Heart right ventricle (tissue), 16 donors: ENCODE data around the gene SDCCAG8. TPM values are rescaled to one million over a fixed set of nuclear protein-coding genes. Genes with fewer than 3 reads are reported as not detected.

Source experiments
- ATAC-seq, 8 donors: fragments of 200-7000 bp; cut with Tn5 transposase; one replicate each; pipeline ENCODE4 v1.9.1; 2020; ENCODE audit warnings: mild to moderate bottlenecking in 8 of 8, moderate library complexity in 8 of 8, moderate number of reproducible peaks in 1 of 8
- DNase-seq, 2 donors: peaks; one replicate each; pipeline ENCODE4 v3.0.0-alpha.2; 2020
- H3K27ac ChIP-seq, 10 donors: fragments of 200-600 bp; sonication (generic) in 2 of 10; one replicate each; pipeline versions ENCODE4 v1.5.0 to v1.8.0; 2020 to 2022; ENCODE audit warnings: mild to moderate bottlenecking in 3 of 10
- H3K27me3 ChIP-seq, 7 donors: fragments of 200-600 bp; one replicate each; pipeline ENCODE4 v1.8.0; 2021 to 2022; ENCODE audit warnings: mild to moderate bottlenecking in 2 of 7
- H3K36me3 ChIP-seq, 9 donors: fragments of 200-600 bp; sonication (generic) in 1 of 9; one replicate each; pipeline versions ENCODE4 v1.5.0 to v1.8.0; 2020 to 2022; ENCODE audit warnings: mild to moderate bottlenecking in 2 of 9
- H3K4me1 ChIP-seq, 9 donors: fragments of 200-600 bp; sonication (generic) in 1 of 9; one replicate each; pipeline versions ENCODE4 v1.5.0 to v1.8.0; 2020 to 2022; ENCODE audit warnings: mild to moderate bottlenecking in 4 of 9
- H3K4me3 ChIP-seq, 10 donors: fragments of 200-600 bp; sonication (generic) in 2 of 10; one replicate each; pipeline versions ENCODE4 v1.5.0 to v1.8.0; 2020 to 2022; ENCODE audit warnings: mild to moderate bottlenecking in 7 of 10, moderate library complexity in 2 of 10
- H3K9me3 ChIP-seq, 11 donors: fragments of 200-600 bp in 10 of 11; sonication (generic) in 2 of 11; one replicate each; pipeline versions ENCODE4 v1.5.0 to v1.8.0; 2013 to 2022; ENCODE audit warnings: mild to moderate bottlenecking in 2 of 11, control low read depth in 1 of 11, moderate library complexity in 1 of 11
- WGBS, 2 donors: extraction: QIAGEN DNeasy Blood & Tissue Kit; methylation state at CpG; one replicate each; pipeline ENCODE4 v1.1.7; 2013; ENCODE audit warnings: inconsistent platforms in 1 of 2; 5-methylcytosine and 5-hydroxymethylcytosine counted together
- intact Hi-C, 10 donors: fragments of 100-400 bp; cut with DNase I; formaldehyde crosslinking; loops; one replicate each; pipeline versions ENCODE4 v1.11.1 to v1.14.2; 2022
- polyA plus RNA-seq, 2 donors: library from polyadenylated mRNA; stranded (reverse); fragments of 200-250 nt; gene quantifications; one replicate each; pipeline ENCODE4 v1.2.3, GENCODE V29; 2013
- total RNA-seq, 10 donors: library from RNA; stranded (reverse); fragmentation: NEBNext Ultra II Directional in 3 of 10; extraction: Animal tissue kit (Norgen Biotek cat#: 25700) in 3 of 10; gene quantifications; one replicate each; pipeline versions ENCODE4 v1.2.1 to v1.2.4, GENCODE V29; 2021 to 2023
- TF ChIP-seq, protein P1 (sequence below), 9 donors: fragments of 200-600 bp; sonication (generic) in 2 of 9; IDR thresholded peaks; one replicate each; pipeline versions ENCODE4 v1.5.0 to v1.8.0; 2021 to 2022; ENCODE audit warnings: antibody characterized with exemption in 9 of 9, mild to moderate bottlenecking in 5 of 9, moderate library complexity in 1 of 9
- donor health status: Arrhythmogenic right ventricular cardiomyopathy.
- donor health status: ischemic (EF 13 %, LVEDD 7.1; RV severe dilation, severe dysfunction).
- donor health status: healthy with polysubstance abuse.
- donor health status: DM: no; HTN: yes; CAD: no.
- donor health status: DM: no; HTN: no; CAD: no.
- donor health status: ischemic (EF 25% LVEDD 6.9; RV normal size, moderate dysfunction).
- donor health status: ischemic (EF 25% LVEDD 5.7; RV mildly dilated, moderate dysfunction).
- donor health status: healthy.
- donor health status: DM: yes; HTN: yes; CAD: no.
- donor health status: Ischemic cardiomyopathy.
- donor health status: ischemic (EF 35%, LVEDD 5.7; RV mildly dilated, moderate dysfunction).
- donor health status: nonischemic (EF 11% LVEDD 7.7; RV severe dilation, severe dysfunction).
- donor health status: DM: yes; HTN: yes; CAD: no.
- donor health status: PGD.
- donor health status: ischemic (EF 29% LVEDD 5.4; RV normal size, mild dysfunction).
- donor health status: nonischemic (EF 23%, LVEDD 6.1; RV moderate dilation, normal function).

SDCCAG8 gene
- total and polyA plus RNA-seq, 12 donors = 7.7 to 37.1 (median 26.3) TPM

DNA sequence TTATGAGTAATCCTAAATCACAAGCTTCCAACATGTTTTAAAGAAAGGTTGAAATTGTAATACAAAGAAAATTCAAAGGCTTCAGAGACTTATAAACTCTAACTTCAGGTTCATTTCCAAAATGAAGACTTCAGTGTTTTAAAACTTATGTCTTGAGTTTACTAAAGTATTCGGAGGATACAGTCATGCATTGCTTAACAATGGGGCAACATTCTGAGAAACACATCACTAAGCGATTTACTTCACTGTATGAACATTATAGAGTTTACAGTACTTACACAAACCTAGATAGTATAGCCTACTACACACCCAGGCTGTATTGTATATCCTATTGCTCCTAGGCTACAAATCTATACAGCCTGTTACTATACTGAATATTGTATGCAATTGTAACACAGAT lies 39.1 kb upstream of the SDCCAG8 start:
- Histone ChIP-seq H3K27me3 (no peaks in the 10 kb centered on the region), H3K36me3 (peaks cover 0 to 54% (median 16%) of the 10 kb centered on the region in 9 donors), H3K9me3 (peaks cover 0 to 6% (median 0%) of the 10 kb centered on the region in 11 donors), H3K27ac (no peak overlapping the region), H3K4me3 (no peak overlapping the region), H3K4me1 (peaks cover 0 to 42% (median 12%) of the 10 kb centered on the region in 9 donors)
- intact Hi-C loops = loop anchor here in 1 of 10 donors (5.0 kb wide), 1 partner anchor 36 kb away; no protein-coding TSS in a partner anchor
- DNase-seq (no peak), ATAC-seq (no peak)
- 98% methylated on average over 2 of the region's 2 CpGs for WGBS, 2 donors
- TF ChIP-seq, protein P1, sequence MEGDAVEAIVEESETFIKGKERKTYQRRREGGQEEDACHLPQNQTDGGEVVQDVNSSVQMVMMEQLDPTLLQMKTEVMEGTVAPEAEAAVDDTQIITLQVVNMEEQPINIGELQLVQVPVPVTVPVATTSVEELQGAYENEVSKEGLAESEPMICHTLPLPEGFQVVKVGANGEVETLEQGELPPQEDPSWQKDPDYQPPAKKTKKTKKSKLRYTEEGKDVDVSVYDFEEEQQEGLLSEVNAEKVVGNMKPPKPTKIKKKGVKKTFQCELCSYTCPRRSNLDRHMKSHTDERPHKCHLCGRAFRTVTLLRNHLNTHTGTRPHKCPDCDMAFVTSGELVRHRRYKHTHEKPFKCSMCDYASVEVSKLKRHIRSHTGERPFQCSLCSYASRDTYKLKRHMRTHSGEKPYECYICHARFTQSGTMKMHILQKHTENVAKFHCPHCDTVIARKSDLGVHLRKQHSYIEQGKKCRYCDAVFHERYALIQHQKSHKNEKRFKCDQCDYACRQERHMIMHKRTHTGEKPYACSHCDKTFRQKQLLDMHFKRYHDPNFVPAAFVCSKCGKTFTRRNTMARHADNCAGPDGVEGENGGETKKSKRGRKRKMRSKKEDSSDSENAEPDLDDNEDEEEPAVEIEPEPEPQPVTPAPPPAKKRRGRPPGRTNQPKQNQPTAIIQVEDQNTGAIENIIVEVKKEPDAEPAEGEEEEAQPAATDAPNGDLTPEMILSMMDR (IDR thresholded peaks at IDR 0.05) = no peak

DNA sequence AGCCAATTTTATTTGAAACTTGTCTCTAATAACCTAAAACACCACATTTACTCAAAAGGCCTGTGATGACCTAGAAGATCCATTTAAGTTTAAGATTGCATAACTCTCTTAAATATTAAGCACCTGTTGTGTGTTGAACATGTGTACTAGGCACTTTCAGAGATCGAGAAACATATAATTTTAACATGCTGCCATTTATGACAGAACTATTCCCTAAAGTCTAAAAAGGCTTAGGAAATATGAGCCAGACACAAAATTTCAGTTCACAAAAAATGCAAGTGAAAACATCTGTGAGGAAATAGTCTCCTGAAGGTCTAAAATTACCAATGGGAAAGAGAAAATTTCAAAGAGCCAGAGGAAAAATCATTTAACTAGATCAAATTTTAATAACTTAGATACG lies 38.5 kb upstream of the SDCCAG8 start:
- ATAC-seq (no peak), DNase-seq (no peak)
- Histone ChIP-seq H3K4me1 (peaks cover 0 to 36% (median 12%) of the 10 kb centered on the region in 9 donors), H3K36me3 (peaks cover 0 to 60% (median 20%) of the 10 kb centered on the region in 9 donors), H3K4me3 (no peak overlapping the region), H3K9me3 (peaks cover 0 to 6% (median 0%) of the 10 kb centered on the region in 11 donors), H3K27ac (no peak overlapping the region), H3K27me3 (no peaks in the 10 kb centered on the region)
- TF ChIP-seq, protein P1 (IDR thresholded peaks at IDR 0.05) = no peak
- intact Hi-C loops = loop anchor here in 1 of 10 donors (5.0 kb wide), 1 partner anchor 35 kb away; no protein-coding TSS in a partner anchor
- WGBS, 2 donors = 81 to 82% methylated on average over 2 of the region's 2 CpGs

DNA sequence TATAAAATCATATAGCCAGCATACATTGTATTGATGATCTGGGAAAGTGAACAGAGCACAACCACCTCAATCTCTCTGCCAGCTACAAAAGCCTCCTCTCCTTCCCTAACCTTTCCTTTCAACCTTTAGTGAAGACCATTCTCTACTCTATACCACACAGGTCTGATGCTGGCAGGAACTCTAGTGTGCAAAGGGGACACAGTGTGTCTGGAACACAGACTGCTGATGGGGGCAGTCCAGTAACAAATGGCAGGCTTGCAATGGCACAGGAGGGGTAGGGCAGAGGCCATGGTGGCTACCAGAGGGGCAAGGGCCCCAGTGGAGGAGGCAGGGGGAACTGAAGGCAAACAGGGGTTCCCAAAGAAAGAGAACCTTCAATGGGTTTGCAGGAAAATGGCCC lies 37.8 kb upstream of the SDCCAG8 start:
- peaks cover 0 to 29% (median 7%) of the 10 kb centered on the region in 9 donors for H3K4me1 ChIP-seq

DNA sequence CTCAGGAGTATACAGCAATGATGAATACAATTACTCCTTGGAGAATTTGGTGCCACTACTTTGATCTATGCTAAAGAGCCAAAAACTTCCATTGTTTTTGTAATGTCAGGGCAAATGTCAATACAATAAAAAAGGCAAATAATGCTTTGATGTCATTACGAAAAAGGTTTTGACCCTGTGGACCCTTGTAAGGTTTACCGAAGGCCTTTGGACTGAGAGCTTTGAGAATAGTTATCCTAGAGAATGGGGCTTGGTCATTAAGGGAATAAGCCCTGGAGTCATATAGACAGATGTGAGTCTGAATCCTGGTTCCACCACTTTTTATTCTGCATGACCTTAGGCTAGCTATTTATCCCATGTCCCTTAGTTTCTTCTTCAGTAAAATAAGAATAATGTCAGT lies 28.2 kb upstream of the SDCCAG8 start:
- H3K9me3 ChIP-seq = peaks cover 0 to 39% (median 28%) of the 10 kb centered on the region in 11 donors
- WGBS, 2 donors = 88 to 91% methylated on average over 2 of the region's 2 CpGs
- TF ChIP-seq, protein P1 (IDR thresholded peaks at IDR 0.05) = no peak
- H3K4me1 ChIP-seq = peaks cover 0 to 35% (median 8%) of the 10 kb centered on the region in 9 donors
- no peak for ATAC-seq
- peaks cover 0 to 41% (median 12%) of the 10 kb centered on the region in 9 donors for H3K36me3 ChIP-seq
- no peaks in the 10 kb centered on the region for H3K27me3 ChIP-seq
- no peak overlapping the region for H3K27ac ChIP-seq
- H3K4me3 ChIP-seq = no peak overlapping the region
- intact Hi-C loops = no loop called here
- DNase-seq = no peak

More for the DNA sequence above, 37.8 kb upstream of the SDCCAG8 start:
- intact Hi-C loops = loop anchor here in 1 of 10 donors (5.0 kb wide), 1 partner anchor 34 kb away; no protein-coding TSS in a partner anchor
- no peak overlapping the region for H3K4me3 ChIP-seq
- H3K36me3 ChIP-seq = peaks cover 0 to 67% (median 21%) of the 10 kb centered on the region in 9 donors
- H3K27me3 ChIP-seq = no peaks in the 10 kb centered on the region
- DNase-seq (no peak), ATAC-seq (peak in 3 of 8 donors; percentile 29 to 57 (median 51))
- H3K27ac ChIP-seq = no peak overlapping the region
- H3K9me3 ChIP-seq = peaks cover 0 to 6% (median 0%) of the 10 kb centered on the region in 11 donors
- TF ChIP-seq, protein P1 (IDR thresholded peaks at IDR 0.05) = no peak
